ENCODE data around the gene ALCAM.

- TF ChIP-seq TOX (CRISPR knock-in tag; IDR thresholded peaks at IDR 0.05; ENCODE audit: borderline replicate concordance) (no peak), ZC3H10 (CRISPR knock-in tag; IDR thresholded peaks at IDR 0.05) (no peak), ZFP3 (CRISPR knock-in tag; IDR thresholded peaks at IDR 0.05) (no peak), ZFP30 (CRISPR knock-in tag; IDR thresholded peaks at IDR 0.05) (no peak), POU6F1 (CRISPR knock-in tag; IDR thresholded peaks at IDR 0.05; ENCODE audit: borderline replicate concordance, low read depth) (no peak)
- TF ChIP-seq, protein P1, sequence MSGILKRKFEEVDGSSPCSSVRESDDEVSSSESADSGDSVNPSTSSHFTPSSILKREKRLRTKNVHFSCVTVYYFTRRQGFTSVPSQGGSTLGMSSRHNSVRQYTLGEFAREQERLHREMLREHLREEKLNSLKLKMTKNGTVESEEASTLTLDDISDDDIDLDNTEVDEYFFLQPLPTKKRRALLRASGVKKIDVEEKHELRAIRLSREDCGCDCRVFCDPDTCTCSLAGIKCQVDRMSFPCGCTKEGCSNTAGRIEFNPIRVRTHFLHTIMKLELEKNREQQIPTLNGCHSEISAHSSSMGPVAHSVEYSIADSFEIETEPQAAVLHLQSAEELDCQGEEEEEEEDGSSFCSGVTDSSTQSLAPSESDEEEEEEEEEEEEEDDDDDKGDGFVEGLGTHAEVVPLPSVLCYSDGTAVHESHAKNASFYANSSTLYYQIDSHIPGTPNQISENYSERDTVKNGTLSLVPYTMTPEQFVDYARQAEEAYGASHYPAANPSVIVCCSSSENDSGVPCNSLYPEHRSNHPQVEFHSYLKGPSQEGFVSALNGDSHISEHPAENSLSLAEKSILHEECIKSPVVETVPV (CRISPR knock-in tag; IDR thresholded peaks at IDR 0.05): no peak
- TF ChIP-seq, protein P2, sequence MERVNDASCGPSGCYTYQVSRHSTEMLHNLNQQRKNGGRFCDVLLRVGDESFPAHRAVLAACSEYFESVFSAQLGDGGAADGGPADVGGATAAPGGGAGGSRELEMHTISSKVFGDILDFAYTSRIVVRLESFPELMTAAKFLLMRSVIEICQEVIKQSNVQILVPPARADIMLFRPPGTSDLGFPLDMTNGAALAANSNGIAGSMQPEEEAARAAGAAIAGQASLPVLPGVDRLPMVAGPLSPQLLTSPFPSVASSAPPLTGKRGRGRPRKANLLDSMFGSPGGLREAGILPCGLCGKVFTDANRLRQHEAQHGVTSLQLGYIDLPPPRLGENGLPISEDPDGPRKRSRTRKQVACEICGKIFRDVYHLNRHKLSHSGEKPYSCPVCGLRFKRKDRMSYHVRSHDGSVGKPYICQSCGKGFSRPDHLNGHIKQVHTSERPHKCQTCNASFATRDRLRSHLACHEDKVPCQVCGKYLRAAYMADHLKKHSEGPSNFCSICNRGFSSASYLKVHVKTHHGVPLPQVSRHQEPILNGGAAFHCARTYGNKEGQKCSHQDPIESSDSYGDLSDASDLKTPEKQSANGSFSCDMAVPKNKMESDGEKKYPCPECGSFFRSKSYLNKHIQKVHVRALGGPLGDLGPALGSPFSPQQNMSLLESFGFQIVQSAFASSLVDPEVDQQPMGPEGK (CRISPR knock-in tag; IDR thresholded peaks at IDR 0.05; ENCODE audit: borderline replicate concordance): no peak
Observed at GRCh38 chr3:105402287-105402801, 35.6 kb downstream of the ALCAM start.

All from SK-N-SH treated with all-trans-retinoic acid at 6 μM for 48 hours (cell line).